ENCODE measurements around the gene CARD11.

- TF ChIP-seq CTCF (IDR thresholded peaks at IDR 0.05; ENCODE audit: insufficient read depth, low read length) (no peak), POLR2AphosphoS5 (IDR thresholded peaks at IDR 0.05; ENCODE audit: low read depth) (no peak)
These were observed 19.5 kb upstream of the CARD11 start for GRCh38 chr7:3063016-3063753.

Measured in HL-60 (cell line).